SK-N-SH treated with all-trans-retinoic acid at 6 μM for 48 hours (cell line): ENCODE data around the gene FBXL14.

ENCODE experiments used
- ATAC-seq: fragments of 200-7000 bp; cut with Tn5 transposase; 3 replicates; pipeline ENCODE4 v1.9.1; 2020; ENCODE audit warnings: mild to moderate bottlenecking, moderate library complexity
- ARNTL ChIP-seq: fragments of 450-650 bp; formaldehyde crosslinking; IDR thresholded peaks from 2 replicates; pipeline ENCODE4 v1.5.0; 2020; ENCODE audit warnings: low read depth, mild to moderate bottlenecking, moderate library complexity, borderline replicate concordance
- BACH2 ChIP-seq: fragments of 250-450 bp; sonication (Bioruptor Pico); IDR thresholded peaks from 2 replicates; pipeline ENCODE4 v1.9.0; 2021; ENCODE audit warnings: mild to moderate bottlenecking, borderline replicate concordance
- CREB5 ChIP-seq: fragments of 250-450 bp; sonication (Bioruptor Pico); IDR thresholded peaks from 2 replicates; pipeline ENCODE4 v1.5.1; 2020; ENCODE audit warnings: low read depth, mild to moderate bottlenecking, moderate library complexity
- CSDC2 ChIP-seq: fragments of 250-450 bp; sonication (Bioruptor Pico); IDR thresholded peaks from 2 replicates; pipeline ENCODE4 v1.5.0; 2020; ENCODE audit warnings: mild to moderate bottlenecking, moderate library complexity
- ESRRG ChIP-seq: fragments of 250-450 bp; sonication (Bioruptor Pico); IDR thresholded peaks from 2 replicates; pipeline ENCODE4 v1.6.1; 2021; ENCODE audit warnings: mild to moderate bottlenecking
- GLIS3 ChIP-seq: fragments of 250-450 bp; sonication (Bioruptor Pico); IDR thresholded peaks from 2 replicates; pipeline ENCODE4 v1.5.0; 2020; ENCODE audit warnings: mild to moderate bottlenecking, moderate library complexity
- ISL1 ChIP-seq: fragments of 250-450 bp; sonication (Bioruptor Pico); IDR thresholded peaks from 2 replicates; pipeline ENCODE4 v2.1.2; 2022; ENCODE audit warnings: mild to moderate bottlenecking, moderate library complexity
- OSR1 ChIP-seq: fragments of 250-450 bp; sonication (Bioruptor Pico); IDR thresholded peaks from 2 replicates; pipeline ENCODE4 v1.8.0; 2022; ENCODE audit warnings: moderate library complexity, mild to moderate bottlenecking, inconsistent platforms
- PPARA ChIP-seq: fragments of 250-450 bp; sonication (Bioruptor Pico); IDR thresholded peaks from 2 replicates; pipeline ENCODE4 v1.5.0; 2020; ENCODE audit warnings: mild to moderate bottlenecking, borderline replicate concordance
- RARB ChIP-seq: fragments of 250-450 bp; sonication (Bioruptor Pico); IDR thresholded peaks from 2 replicates; pipeline ENCODE4 v1.8.0; 2021; ENCODE audit warnings: mild to moderate bottlenecking, moderate library complexity
- SNAI2 ChIP-seq: fragments of 250-450 bp; sonication (Bioruptor Pico); IDR thresholded peaks from 2 replicates; pipeline ENCODE4 v1.5.0; 2020; ENCODE audit warnings: mild to moderate bottlenecking, moderate library complexity
- TCF4 ChIP-seq: fragments of 250-450 bp; sonication (Bioruptor Pico); IDR thresholded peaks from 2 replicates; pipeline ENCODE4 v1.8.0; 2021; ENCODE audit warnings: mild to moderate bottlenecking, moderate library complexity, borderline replicate concordance
- TOX ChIP-seq: fragments of 250-450 bp; sonication (Bioruptor Pico); IDR thresholded peaks from 2 replicates; pipeline ENCODE4 v1.8.0; 2021; ENCODE audit warnings: mild to moderate bottlenecking, moderate library complexity, borderline replicate concordance
- TSHZ2 ChIP-seq: fragments of 250-450 bp; sonication (Bioruptor Pico); IDR thresholded peaks from 2 replicates; pipeline ENCODE4 v1.5.0; 2020; ENCODE audit warnings: mild to moderate bottlenecking, moderate library complexity
- ZC3H10 ChIP-seq: fragments of 250-450 bp; sonication (Bioruptor Pico); IDR thresholded peaks from 2 replicates; pipeline ENCODE4 v1.5.1; 2021; ENCODE audit warnings: mild to moderate bottlenecking, moderate library complexity
- ZNF565 ChIP-seq: fragments of 450-650 bp; formaldehyde crosslinking; conservative IDR thresholded peaks from 2 replicates; pipeline ENCODE4 v1.5.0; 2020; ENCODE audit warnings: low read depth, mild to moderate bottlenecking, moderate library complexity
- ZNF70 ChIP-seq: fragments of 450-650 bp; formaldehyde crosslinking; IDR thresholded peaks from 2 replicates; pipeline ENCODE4 v1.5.0; 2020; ENCODE audit warnings: mild to moderate bottlenecking, moderate library complexity
- TF ChIP-seq, protein P1 (sequence below): fragments of 250-450 bp; sonication (Bioruptor Pico); IDR thresholded peaks from 2 replicates; pipeline ENCODE4 v1.5.1; 2021; ENCODE audit warnings: mild to moderate bottlenecking, moderate library complexity
- TF ChIP-seq, protein P2 (sequence below): fragments of 250-450 bp; sonication (Bioruptor Pico); IDR thresholded peaks from 2 replicates; pipeline ENCODE4 v1.8.0; 2020; ENCODE audit warnings: mild to moderate bottlenecking, moderate library complexity, borderline replicate concordance

Gene FBXL14

GRCh38 chr12:1591543-1591942 is 2.8 kb downstream of the FBXL14 start:
- ATAC-seq: no peak
- TF ChIP-seq BACH2 (CRISPR knock-in tag) (no peak), CSDC2 (CRISPR knock-in tag) (no peak), PPARA (CRISPR knock-in tag) (no peak), RARB (no peak), TOX (no peak), SNAI2 (CRISPR knock-in tag) (no peak), TCF4 (CRISPR knock-in tag) (no peak), CREB5 (CRISPR knock-in tag) (no peak), ARNTL (CRISPR knock-in tag) (no peak), OSR1 (CRISPR knock-in tag) (no peak)
- TF ChIP-seq, protein P1, sequence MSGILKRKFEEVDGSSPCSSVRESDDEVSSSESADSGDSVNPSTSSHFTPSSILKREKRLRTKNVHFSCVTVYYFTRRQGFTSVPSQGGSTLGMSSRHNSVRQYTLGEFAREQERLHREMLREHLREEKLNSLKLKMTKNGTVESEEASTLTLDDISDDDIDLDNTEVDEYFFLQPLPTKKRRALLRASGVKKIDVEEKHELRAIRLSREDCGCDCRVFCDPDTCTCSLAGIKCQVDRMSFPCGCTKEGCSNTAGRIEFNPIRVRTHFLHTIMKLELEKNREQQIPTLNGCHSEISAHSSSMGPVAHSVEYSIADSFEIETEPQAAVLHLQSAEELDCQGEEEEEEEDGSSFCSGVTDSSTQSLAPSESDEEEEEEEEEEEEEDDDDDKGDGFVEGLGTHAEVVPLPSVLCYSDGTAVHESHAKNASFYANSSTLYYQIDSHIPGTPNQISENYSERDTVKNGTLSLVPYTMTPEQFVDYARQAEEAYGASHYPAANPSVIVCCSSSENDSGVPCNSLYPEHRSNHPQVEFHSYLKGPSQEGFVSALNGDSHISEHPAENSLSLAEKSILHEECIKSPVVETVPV (CRISPR knock-in tag): no peak
- TF ChIP-seq, protein P2, sequence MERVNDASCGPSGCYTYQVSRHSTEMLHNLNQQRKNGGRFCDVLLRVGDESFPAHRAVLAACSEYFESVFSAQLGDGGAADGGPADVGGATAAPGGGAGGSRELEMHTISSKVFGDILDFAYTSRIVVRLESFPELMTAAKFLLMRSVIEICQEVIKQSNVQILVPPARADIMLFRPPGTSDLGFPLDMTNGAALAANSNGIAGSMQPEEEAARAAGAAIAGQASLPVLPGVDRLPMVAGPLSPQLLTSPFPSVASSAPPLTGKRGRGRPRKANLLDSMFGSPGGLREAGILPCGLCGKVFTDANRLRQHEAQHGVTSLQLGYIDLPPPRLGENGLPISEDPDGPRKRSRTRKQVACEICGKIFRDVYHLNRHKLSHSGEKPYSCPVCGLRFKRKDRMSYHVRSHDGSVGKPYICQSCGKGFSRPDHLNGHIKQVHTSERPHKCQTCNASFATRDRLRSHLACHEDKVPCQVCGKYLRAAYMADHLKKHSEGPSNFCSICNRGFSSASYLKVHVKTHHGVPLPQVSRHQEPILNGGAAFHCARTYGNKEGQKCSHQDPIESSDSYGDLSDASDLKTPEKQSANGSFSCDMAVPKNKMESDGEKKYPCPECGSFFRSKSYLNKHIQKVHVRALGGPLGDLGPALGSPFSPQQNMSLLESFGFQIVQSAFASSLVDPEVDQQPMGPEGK (CRISPR knock-in tag): no peak

GRCh38 chr12:1591034-1591433 is 3.3 kb downstream of the FBXL14 start:
- no peak for ATAC-seq
- TF ChIP-seq CREB5 (CRISPR knock-in tag) (no peak), GLIS3 (CRISPR knock-in tag) (no peak), TSHZ2 (CRISPR knock-in tag) (no peak), TCF4 (CRISPR knock-in tag) (no peak), BACH2 (CRISPR knock-in tag) (no peak), ISL1 (CRISPR knock-in tag) (no peak), ZC3H10 (CRISPR knock-in tag) (no peak), ZNF565 (CRISPR knock-in tag) (no peak), CSDC2 (CRISPR knock-in tag) (no peak)

- no peak for ATAC-seq
- no peak for TF ChIP-seq ESRRG (CRISPR knock-in tag)
- TF ChIP-seq ZNF70 (CRISPR knock-in tag): no peak
- TF ChIP-seq ZC3H10 (CRISPR knock-in tag): no peak
These were observed 4.0 kb downstream of the FBXL14 start for GRCh38 chr12:1590221-1590979.

DNA sequence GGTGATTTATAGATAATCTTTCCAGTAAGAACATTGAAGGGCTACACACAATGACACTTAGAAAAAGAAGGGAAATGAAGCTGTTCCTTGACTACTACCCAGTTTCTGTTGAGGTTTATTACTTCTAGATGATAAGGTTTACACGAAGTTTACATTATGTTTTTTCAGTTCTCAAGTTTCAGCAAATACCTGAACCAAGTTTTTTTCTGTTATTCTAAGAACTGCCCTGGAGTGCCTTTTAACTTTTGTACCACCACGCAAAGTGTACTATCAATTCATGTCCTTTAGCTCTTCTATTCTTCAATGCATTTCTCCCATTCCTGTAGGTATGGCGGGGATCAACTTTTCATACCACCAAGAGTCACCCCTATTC is 5.8 kb downstream of the FBXL14 start:
- ATAC-seq: no peak
- TF ChIP-seq RARB: no peak
